H1 (cell line): ENCODE results near the gene RAB31. TPM values are rescaled to one million over a fixed set of nuclear protein-coding genes. Genes with fewer than 3 reads are reported as not detected.
A peak's percentile ranks its signal among the peaks of the same experiment; 100 is the strongest.

ENCODE experiments used
- CTCF ChIA-PET: fragments of 300-600 bp; sonication (Branson Sonifier 250); formaldehyde crosslinking; loops from one replicate; lab custom pipeline; 2021; ENCODE audit not compliant: partially characterized antibody; lab: Charles Lee
- POLR2A ChIA-PET: fragments of 300-600 bp; sonication (Branson Sonifier 250); formaldehyde crosslinking; loops from one replicate; lab custom pipeline; 2021; ENCODE audit warnings: inconsistent platforms; ENCODE audit not compliant: partially characterized antibody; lab: Charles Lee
- DNase-seq, 2 experiments: peaks; one replicate each; pipeline versions ENCODE4 v3.0.0 to v3.0.0-alpha.2; 2010 to 2022; ENCODE audit warnings: low spot score in 2 of 2, low read depth in 1 of 2, mixed read lengths in 1 of 2
- FAIRE-seq: peaks from 2 replicates; lab custom pipeline; 2011; peaks lifted over from hg19 to GRCh38; lab: Jason Lieb, UNC
- H2AFZ ChIP-seq: 2 replicates; pipeline ENCODE4 v1.8.1; 2012; ENCODE audit warnings: low read length, inconsistent platforms
- H2AK5ac ChIP-seq: 2 replicates; pipeline ENCODE4 v1.6.1; 2013; ENCODE audit warnings: low read depth, low read length
- H2BK120ac ChIP-seq: replicated peaks from 2 replicates; pipeline ENCODE3; 2013; ENCODE audit warnings: low read depth, low read length, inconsistent platforms
- H2BK12ac ChIP-seq: 2 replicates; pipeline ENCODE4 v1.6.1; 2013; ENCODE audit warnings: low read depth, low read length
- H2BK15ac ChIP-seq: 2 replicates; pipeline ENCODE4 v1.6.1; 2013; ENCODE audit warnings: low read length
- H2BK20ac ChIP-seq: 2 replicates; pipeline ENCODE4 v1.6.1; 2013; ENCODE audit warnings: low read length
- H2BK5ac ChIP-seq: 2 replicates; pipeline ENCODE4 v1.6.1; 2013; ENCODE audit warnings: low read depth, low read length
- H3K14ac ChIP-seq: 2 replicates; pipeline ENCODE4 v1.6.1; 2013; ENCODE audit warnings: inconsistent platforms; ENCODE audit not compliant: insufficient read length
- H3K18ac ChIP-seq: 2 replicates; pipeline ENCODE4 v1.6.1; 2013; ENCODE audit warnings: low read length; ENCODE audit errors: extremely low read depth
- H3K23ac ChIP-seq: 2 replicates; pipeline ENCODE4 v1.6.1; 2013; ENCODE audit warnings: inconsistent platforms; ENCODE audit not compliant: insufficient read length
- H3K23me2 ChIP-seq: 2 replicates; pipeline ENCODE4 v1.6.1; 2013; ENCODE audit warnings: low read depth, low read length
- H3K27ac ChIP-seq: 2 replicates; pipeline ENCODE4 v1.6.1; 2011; ENCODE audit warnings: low read depth, low read length, inconsistent platforms
- H3K27me3 ChIP-seq, 4 experiments: replicated peaks in 1 of 4; 1 replicate in 1 of 4; 2 replicates in 3 of 4; pipeline versions ENCODE4 v1.6.1 to v1.8.1; 2011 to 2013; ENCODE audit warnings: low read length in 3 of 4, mild to moderate bottlenecking in 3 of 4, inconsistent platforms in 2 of 4, mixed read lengths in 2 of 4, moderate library complexity in 1 of 4; ENCODE audit not compliant: control insufficient read depth in 3 of 4, insufficient read depth in 3 of 4; ENCODE audit errors: extremely low read depth in 1 of 4
- H3K36me3 ChIP-seq, 4 experiments: 2 replicates each; pipeline versions ENCODE4 v1.6.1 to v1.8.1; 2011 to 2013; ENCODE audit warnings: mild to moderate bottlenecking in 4 of 4, low read length in 3 of 4, moderate library complexity in 2 of 4, control low read depth in 1 of 4, inconsistent platforms in 1 of 4; ENCODE audit not compliant: insufficient read depth in 4 of 4, control insufficient read depth in 2 of 4
- H3K4ac ChIP-seq: replicated peaks from 2 replicates; pipeline ENCODE3; 2013; ENCODE audit warnings: low read length, low read depth, mixed read lengths, inconsistent platforms; ENCODE audit not compliant: insufficient read length
- H3K4me1 ChIP-seq, 4 experiments: replicated peaks in 1 of 4; 1 replicate in 1 of 4; 2 replicates in 3 of 4; pipeline versions ENCODE4 v1.6.1 to v1.8.1; 2011 to 2013; ENCODE audit warnings: low read length in 3 of 4, inconsistent platforms in 2 of 4, mixed read lengths in 1 of 4; ENCODE audit not compliant: insufficient read depth in 4 of 4, control insufficient read depth in 3 of 4
- H3K4me2 ChIP-seq, 2 experiments: 2 replicates each; pipeline versions ENCODE4 v1.6.1 to v1.8.1; 2011 to 2013; ENCODE audit warnings: low read depth in 2 of 2, low read length in 2 of 2, control low read depth in 1 of 2, inconsistent platforms in 1 of 2, mild to moderate bottlenecking in 1 of 2; ENCODE audit not compliant: insufficient read depth in 1 of 2
- H3K4me3 ChIP-seq, 4 experiments: fragments of 200-600, 300-600 bp in 1 of 4; sonication (generic), shearing (Covaris generic), sonication (Bioruptor Twin) in 1 of 4; 2 replicates each; pipeline versions ENCODE4 v1.5.1 to v1.8.1; 2011 to 2016; ENCODE audit warnings: low read length in 4 of 4, low read depth in 3 of 4, control low read depth in 2 of 4, inconsistent platforms in 2 of 4, mild to moderate bottlenecking in 2 of 4, mixed read lengths in 1 of 4, moderate library complexity in 1 of 4; ENCODE audit not compliant: insufficient read depth in 2 of 4; ENCODE audit errors: extremely low read depth in 1 of 4
- H3K56ac ChIP-seq: replicated peaks from 2 replicates; pipeline ENCODE3; 2013; ENCODE audit warnings: low read depth, mild to moderate bottlenecking, mixed read lengths, low read length, inconsistent platforms; ENCODE audit not compliant: insufficient read length
- H3K79me1 ChIP-seq: 2 replicates; pipeline ENCODE4 v1.6.1; 2013; ENCODE audit warnings: low read depth, low read length, control low read depth
- H3K79me2 ChIP-seq, 2 experiments: 2 replicates each; pipeline versions ENCODE4 v1.6.1 to v1.8.1; 2012 to 2013; ENCODE audit warnings: low read length in 2 of 2, mild to moderate bottlenecking in 2 of 2, inconsistent platforms in 1 of 2; ENCODE audit not compliant: insufficient read depth in 2 of 2, control insufficient read depth in 1 of 2
- H3K9ac ChIP-seq, 4 experiments: replicated peaks in 1 of 4; 1 replicate in 1 of 4; 2 replicates in 3 of 4; pipeline versions ENCODE4 v1.6.1 to v1.8.1; 2011 to 2013; ENCODE audit warnings: low read depth in 3 of 4, low read length in 3 of 4, control low read depth in 2 of 4, mild to moderate bottlenecking in 2 of 4, moderate library complexity in 2 of 4, inconsistent platforms in 1 of 4; ENCODE audit errors: extremely low read depth in 1 of 4
- H3K9me3 ChIP-seq, 2 experiments: 2 replicates each; pipeline versions ENCODE4 v1.6.1 to v1.8.1; 2012 to 2013; ENCODE audit warnings: mild to moderate bottlenecking in 2 of 2, moderate library complexity in 2 of 2, control low read depth in 1 of 2, inconsistent platforms in 1 of 2, low read depth in 1 of 2, low read length in 1 of 2, mixed read lengths in 1 of 2; ENCODE audit not compliant: insufficient read depth in 2 of 2
- H4K20me1 ChIP-seq, 2 experiments: replicated peaks in 1 of 2; 2 replicates each; pipeline versions ENCODE3 to v1.8.1; 2011 to 2013; ENCODE audit warnings: inconsistent platforms in 2 of 2, low read length in 2 of 2, mild to moderate bottlenecking in 1 of 2; ENCODE audit not compliant: insufficient read depth in 2 of 2, control insufficient read depth in 1 of 2
- H4K5ac ChIP-seq: 2 replicates; pipeline ENCODE4 v1.6.1; 2013; ENCODE audit warnings: low read length, low read depth, mixed read lengths, inconsistent platforms; ENCODE audit not compliant: insufficient read length
- H4K8ac ChIP-seq: 2 replicates; pipeline ENCODE4 v1.8.0; 2013; ENCODE audit warnings: mild to moderate bottlenecking, moderate library complexity, low read length, inconsistent platforms; ENCODE audit not compliant: insufficient read depth; ENCODE audit errors: extremely low read depth
- H4K91ac ChIP-seq: replicated peaks from 2 replicates; pipeline ENCODE3; 2013; ENCODE audit warnings: low read length, mixed read lengths, inconsistent platforms; ENCODE audit not compliant: insufficient read length
- EZH2 ChIP-seq: fragments of 200-600 bp; sonication (generic); IDR thresholded peaks from 2 replicates; pipeline ENCODE4 v1.7.1; 2012; ENCODE audit warnings: low read depth, mild to moderate bottlenecking, moderate library complexity, low read length, inconsistent platforms; ENCODE audit not compliant: severe bottlenecking
- PHF8 ChIP-seq: fragments of 200-600 bp; sonication (generic); conservative IDR thresholded peaks from 2 replicates; pipeline ENCODE4 v1.7.1; 2012; ENCODE audit warnings: low read depth, mild to moderate bottlenecking, inconsistent platforms, low read length, moderate library complexity
- POLR2AphosphoS5 ChIP-seq: IDR thresholded peaks from 2 replicates; pipeline ENCODE4 v1.6.1; 2011; ENCODE audit warnings: low read depth, low read length
- RXRA ChIP-seq: IDR thresholded peaks from 2 replicates; pipeline ENCODE4 v1.6.1; 2011; ENCODE audit warnings: low read depth, mild to moderate bottlenecking, low read length, moderate library complexity; ENCODE audit not compliant: insufficient read depth
- SRF ChIP-seq: IDR thresholded peaks from 2 replicates; pipeline ENCODE4 v1.6.1; 2011; ENCODE audit warnings: mild to moderate bottlenecking, low read depth, low read length, moderate library complexity
- WGBS, 2 experiments: shearing (Covaris generic) in 1 of 2; methylation state at CpG; one replicate each; pipeline versions ENCODE4 v1.1.6 to v1.1.7; 2013 to 2015; ENCODE audit warnings: low lambda C conversion rate in 2 of 2, mixed read lengths in 2 of 2, inconsistent platforms in 1 of 2, low coverage in 1 of 2, missing lambda C conversion rate in 1 of 2; ENCODE audit not compliant: insufficient replicate concordance in 2 of 2, insufficient coverage in 1 of 2, insufficient read length in 1 of 2; ENCODE audit errors: extremely low coverage in 1 of 2, missing lambda C conversion rate in 1 of 2; 5-methylcytosine and 5-hydroxymethylcytosine counted together
- polyA plus RNA-seq, 7 experiments: library from polyadenylated mRNA; depleted of rRNA in 3 of 7; stranded (reverse) in 5 of 7; unstranded in 2 of 7; fragments of >200 nt in 5 of 7; fragments of 200-250 nt in 2 of 7; gene quantifications; 1 replicate in 5 of 7; 2 replicates in 1 of 7; 4 replicates in 1 of 7; pipeline versions ENCODE4 v1.2.1 to v1.2.3, GENCODE V29; 2011 to 2013; ENCODE audit warnings: missing spikeins in 2 of 7, mixed read lengths in 2 of 7
- total RNA-seq: library from RNA; stranded (reverse); fragmentation: NEBNext Ultra II Directional; extraction: Animal tissue kit (Norgen Biotek cat#: 25700); gene quantifications from 2 replicates; pipeline ENCODE4 v1.2.1, GENCODE V29; 2021

Gene RAB31
- total and polyA plus RNA-seq, 2 of the 8 experiments (the other 6 are each of a cell fraction or from before 2014, with no cell fraction given) = 15.2 to 40.9 TPM

DNA sequence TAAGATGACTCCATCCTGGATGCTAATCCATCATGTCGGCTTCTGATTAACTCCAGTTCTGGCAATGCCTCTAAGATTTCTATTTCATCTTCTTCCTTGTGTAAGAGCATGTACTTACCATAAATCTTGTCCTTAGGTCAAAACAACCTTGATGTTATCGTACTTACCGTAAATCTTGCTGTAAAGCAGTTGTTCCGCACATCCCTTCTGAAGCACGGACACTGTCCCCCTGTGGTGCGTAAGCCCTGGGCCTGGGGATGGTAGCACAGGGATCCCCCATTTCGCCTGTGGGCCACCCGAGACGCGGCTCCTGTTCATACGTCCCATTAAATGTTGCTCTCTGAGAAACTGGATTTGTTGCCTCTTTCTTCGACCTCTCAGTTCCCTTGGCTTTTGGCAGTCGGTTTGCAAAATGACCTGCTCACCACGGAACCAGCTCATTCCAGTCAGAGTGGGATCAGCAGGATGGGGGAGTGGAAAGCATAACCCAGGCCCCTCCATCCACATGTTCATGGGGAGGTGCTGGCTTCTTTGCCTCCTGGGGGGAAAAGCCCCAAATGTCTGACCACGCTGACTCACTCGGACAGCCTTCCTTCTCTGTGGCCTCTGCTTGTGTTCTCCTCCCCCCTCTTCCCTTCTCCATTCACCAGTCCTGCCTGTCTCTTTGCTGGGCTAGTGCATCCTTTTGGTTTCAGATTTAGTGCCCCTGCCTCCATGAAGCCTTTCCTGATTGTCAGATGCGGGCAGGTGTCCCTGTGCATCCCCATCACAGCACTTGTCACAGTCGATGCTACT lies 49.9 kb downstream of the RAB31 start:
- no peak overlapping the region for H4K5ac ChIP-seq
- peak overlapping the region; percentile 30; the same call in 1 of the 2 replicates for H2AK5ac ChIP-seq
- H4K91ac ChIP-seq = no peak overlapping the region
- H3K27ac ChIP-seq = no peak overlapping the region
- no peaks in the 10 kb centered on the region for H3K9me3 ChIP-seq
- H3K4me3 ChIP-seq = no peak overlapping the region
- H3K4me2 ChIP-seq = no peak overlapping the region
- no peaks in the 10 kb centered on the region for H4K20me1 ChIP-seq
- H3K23ac ChIP-seq = no peak overlapping the region
- H3K18ac ChIP-seq = no peak overlapping the region
- no peak overlapping the region for H2BK120ac ChIP-seq
- H3K4me1 ChIP-seq = no peaks in the 10 kb centered on the region
- no peak overlapping the region for H2BK20ac ChIP-seq
- no peak for FAIRE-seq
- no peak overlapping the region for H3K14ac ChIP-seq
- H3K9ac ChIP-seq = no peak overlapping the region
- H2BK12ac ChIP-seq = no peak overlapping the region
- H2BK15ac ChIP-seq = no peak overlapping the region
- POLR2A ChIA-PET = no interaction called here
- H4K8ac ChIP-seq = no peak overlapping the region
- WGBS, 2 experiments = 95% methylated on average over 17 of the region's 18 CpGs; no CpG with 5 or more reads in 1 of the 2 experiments
- no peak for DNase-seq
- CTCF ChIA-PET = no interaction called here
- H3K27me3 ChIP-seq = no peaks in the 10 kb centered on the region
- H2AFZ ChIP-seq = no peak overlapping the region
- no peaks in the 10 kb centered on the region for H3K36me3 ChIP-seq
- H3K79me1 ChIP-seq = no peaks in the 10 kb centered on the region; the same call in 1 of the 2 replicates
- H3K23me2 ChIP-seq = no peaks in the 10 kb centered on the region
- no peak overlapping the region for H3K4ac ChIP-seq
- 0 out of 2 replicates have a peak overlapping the region, but pooled peaks have one; percentile 2 for H2BK5ac ChIP-seq
- no peaks in the 10 kb centered on the region for H3K79me2 ChIP-seq
- no peak overlapping the region for H3K56ac ChIP-seq
- TF ChIP-seq PHF8 (no peak), EZH2 (no peak), SRF (no peak), RXRA (no peak), POLR2AphosphoS5 (no peak)
